Forelimb muscle (tissue), 1 donor: ENCODE data around the gene RINT1. TPM values are rescaled to one million over a fixed set of nuclear protein-coding genes. Genes with fewer than 3 reads are reported as not detected.
"Not testable (repeated sequence)": the region's sequence is repeated elsewhere in the genome, so short reads cannot be mapped to it uniquely, and the experiment has no call there.

Experiments used
- DNase-seq: peaks from one replicate; pipeline ENCODE4 v3.0.0-alpha.2; 2013; ENCODE audit warnings: low read depth
- polyA plus RNA-seq: library from polyadenylated mRNA; unstranded; fragments of 120-200 nt; gene quantifications from one replicate; pipeline ENCODE4 v1.2.1, GENCODE V29; 2013; ENCODE audit not compliant: insufficient read length

The RINT1 gene
- polyA plus RNA-seq, result 21.3 TPM

- peak; percentile 78 for DNase-seq
Measured at GRCh38 chr7:105531792-105532671, at the start of gene RINT1. Gene RINT1, plus strand, starts transcription at chr7:105532201. Its CDS starts 115 bp downstream, at chr7:105532316.

DNA sequence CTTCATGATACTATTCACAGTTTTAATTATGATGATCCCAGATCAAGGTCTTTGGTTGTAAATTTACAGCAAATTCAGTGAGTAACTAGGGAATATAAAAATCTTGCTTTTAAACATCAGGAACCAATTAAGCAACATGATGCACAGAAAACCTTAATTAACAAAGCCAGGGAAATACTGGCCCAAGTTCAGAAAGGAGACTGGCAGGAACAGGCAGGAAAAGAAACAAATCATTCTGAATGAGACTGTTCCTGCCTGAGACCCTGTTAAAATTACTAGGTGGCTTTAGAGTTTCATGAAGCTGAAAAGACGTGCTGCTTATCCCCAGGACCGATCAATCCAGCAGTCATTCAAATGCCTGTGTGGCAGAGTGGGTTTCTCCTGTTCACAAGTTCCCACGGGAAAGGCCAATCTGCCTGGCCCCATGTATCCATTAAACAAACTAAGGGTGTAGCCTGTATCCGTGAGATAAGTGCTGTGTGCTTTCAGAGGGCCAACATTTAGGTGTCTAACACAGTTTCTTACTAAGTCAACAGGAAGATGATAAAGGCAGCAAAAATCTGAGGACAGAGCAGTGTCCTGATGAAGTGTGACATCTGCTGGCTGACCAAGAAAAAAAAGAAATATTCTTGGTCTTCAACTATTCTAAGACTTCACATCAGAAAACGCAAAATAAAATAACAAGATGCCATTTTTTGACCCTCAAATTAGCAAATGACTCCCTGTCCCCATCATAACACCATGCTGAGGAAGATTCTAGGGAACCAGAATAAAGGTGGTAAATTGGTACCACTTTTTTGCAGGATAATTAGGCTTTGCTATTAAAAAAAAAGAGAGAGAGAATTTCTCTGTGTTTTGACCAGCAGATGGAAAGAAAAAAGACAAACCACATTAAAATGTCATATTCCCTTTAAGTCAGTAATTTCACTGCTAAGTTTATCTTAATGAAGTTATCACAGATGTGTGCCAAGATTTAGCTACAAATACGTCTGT, 44.1 kb upstream of the RINT1 start:
- peak; percentile 20 for DNase-seq

DNA sequence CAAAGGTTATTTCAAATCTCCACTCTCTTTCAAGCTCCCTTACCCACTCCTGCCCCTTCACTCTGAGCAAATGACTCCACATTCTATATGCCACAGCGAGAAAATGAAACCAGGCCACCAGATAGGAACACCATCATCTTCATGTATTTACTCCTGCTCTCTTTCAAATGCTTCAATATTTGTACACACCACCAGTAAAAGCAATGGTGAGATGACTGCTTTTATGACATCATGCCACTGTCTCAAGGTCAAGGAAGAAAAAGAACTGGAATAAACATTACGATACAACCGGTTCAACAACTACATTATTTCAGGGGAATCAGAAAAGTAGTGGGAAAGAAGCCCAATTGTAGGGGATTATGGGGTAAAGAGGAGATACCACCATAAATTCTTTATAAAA, 42.6 kb upstream of the RINT1 start:
- no peak for DNase-seq

DNA sequence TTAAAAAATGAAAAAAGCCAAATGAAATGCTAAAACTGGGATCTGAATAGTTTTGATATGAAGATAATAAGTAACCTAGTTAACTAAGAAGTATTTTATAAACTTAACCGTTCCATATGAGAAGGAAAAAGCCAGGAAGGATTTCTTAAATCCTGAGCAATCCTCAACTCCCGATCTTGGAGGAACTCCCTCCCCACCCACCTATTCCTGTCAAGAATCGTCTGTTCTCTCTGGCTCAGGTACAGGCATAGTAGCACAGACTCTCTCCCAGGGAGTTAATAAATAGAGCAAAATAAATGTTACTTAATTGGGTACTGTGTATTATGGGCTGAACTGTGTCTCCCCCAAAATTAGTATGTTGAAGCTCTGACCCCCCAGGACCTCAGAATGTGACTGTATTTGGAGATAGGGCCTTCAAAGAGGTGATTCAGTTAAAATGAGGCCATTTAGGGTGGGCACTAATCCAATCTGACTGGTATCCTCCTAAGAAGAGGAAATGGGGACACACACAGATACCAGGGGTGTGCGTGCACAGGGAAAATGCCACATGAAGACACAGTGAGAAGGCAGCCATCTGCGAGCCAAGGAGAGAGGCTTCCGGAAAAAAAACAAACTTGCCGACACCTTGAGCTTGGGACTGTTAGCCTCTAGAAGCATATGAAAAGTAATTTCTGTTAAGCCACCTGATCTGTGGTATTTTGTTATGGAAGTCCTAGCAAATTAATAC, 38.6 kb upstream of the RINT1 start:
- DNase-seq, result no peak

DNA sequence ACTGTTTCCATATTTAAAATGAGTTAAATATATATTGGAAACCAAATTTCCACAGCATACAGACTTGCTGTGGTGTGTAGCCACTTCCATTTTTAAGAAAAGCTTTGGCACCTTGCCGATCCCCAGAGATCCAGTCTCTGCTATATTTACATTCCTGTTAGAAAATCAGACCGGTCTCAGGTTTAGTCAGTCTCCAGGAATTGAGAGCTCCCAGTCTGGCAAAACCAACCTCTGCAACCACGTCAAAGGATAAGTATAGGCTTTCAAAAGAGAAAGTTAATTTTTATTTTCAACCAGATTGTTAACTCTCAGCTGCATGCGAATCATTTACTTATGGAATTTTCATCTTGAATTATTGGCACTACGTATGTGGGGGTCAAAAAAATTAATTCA, 38.1 kb upstream of the RINT1 start:
- DNase-seq, result no peak

GRCh38 chr7:105496521-105496920, 35.5 kb upstream of the RINT1 start:
- no peak for DNase-seq

DNA sequence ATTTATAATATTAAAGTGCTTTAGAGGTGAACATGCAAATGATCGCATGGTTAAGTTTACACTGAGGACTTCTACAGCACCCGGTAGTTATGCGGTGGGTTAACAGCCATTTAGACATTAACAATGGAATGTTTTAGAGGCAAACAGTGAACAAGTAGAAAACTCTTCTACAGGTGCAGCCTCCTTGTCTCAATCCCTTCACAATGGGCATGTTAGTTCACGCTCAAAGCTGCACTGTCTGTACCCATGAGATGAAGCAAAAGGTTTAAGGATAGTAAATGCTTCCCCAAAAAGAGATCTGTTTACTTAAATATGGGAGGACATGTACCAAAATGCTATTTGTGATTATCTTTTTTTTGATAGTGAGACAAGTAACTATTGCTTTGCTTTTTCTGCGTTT, 35.0 kb upstream of the RINT1 start:
- DNase-seq, result no peak

DNA sequence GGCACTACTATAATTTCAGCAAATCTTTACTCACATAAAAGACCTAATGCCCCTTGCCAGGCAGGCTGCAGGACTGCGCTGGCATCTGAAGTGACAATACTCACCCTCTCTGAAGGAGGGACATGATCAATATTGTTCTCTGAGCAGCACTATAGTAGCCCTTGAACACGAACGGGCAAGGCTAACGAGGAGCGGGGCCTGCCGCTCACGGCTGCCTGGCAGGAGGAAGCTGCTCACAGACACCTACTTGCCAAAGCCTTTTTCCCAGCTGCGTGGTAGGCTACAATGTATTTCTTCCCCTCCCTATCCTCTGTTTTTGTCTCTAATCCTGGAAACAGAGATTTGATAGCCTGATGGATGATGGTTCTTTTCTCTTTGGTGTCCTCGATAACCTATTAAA, 29.8 kb upstream of the RINT1 start:
- DNase-seq, result no peak

DNA sequence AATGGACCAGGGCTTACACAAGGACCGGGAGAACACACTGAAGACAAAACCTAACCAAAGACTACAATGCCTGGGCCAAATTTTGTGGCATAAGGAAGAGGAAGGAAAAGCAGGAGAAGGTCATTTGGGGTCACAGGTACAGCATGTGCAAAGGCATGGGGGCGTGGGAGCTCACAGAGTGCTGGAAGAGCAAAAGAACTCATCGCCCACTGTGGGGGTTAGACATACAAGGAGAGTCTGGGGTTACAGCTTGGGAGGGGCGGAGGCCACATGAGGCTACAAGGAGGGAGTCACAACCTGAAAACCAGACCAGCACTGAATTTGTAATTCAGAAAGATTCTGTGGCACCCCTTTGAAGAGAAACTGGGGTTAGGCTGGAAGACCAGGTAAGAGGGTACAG, 19.6 kb upstream of the RINT1 start:
- DNase-seq, result no peak

- DNase-seq, result no peak
Measured at GRCh38 chr7:105512926-105513526, 19.0 kb upstream of the RINT1 start.

DNA sequence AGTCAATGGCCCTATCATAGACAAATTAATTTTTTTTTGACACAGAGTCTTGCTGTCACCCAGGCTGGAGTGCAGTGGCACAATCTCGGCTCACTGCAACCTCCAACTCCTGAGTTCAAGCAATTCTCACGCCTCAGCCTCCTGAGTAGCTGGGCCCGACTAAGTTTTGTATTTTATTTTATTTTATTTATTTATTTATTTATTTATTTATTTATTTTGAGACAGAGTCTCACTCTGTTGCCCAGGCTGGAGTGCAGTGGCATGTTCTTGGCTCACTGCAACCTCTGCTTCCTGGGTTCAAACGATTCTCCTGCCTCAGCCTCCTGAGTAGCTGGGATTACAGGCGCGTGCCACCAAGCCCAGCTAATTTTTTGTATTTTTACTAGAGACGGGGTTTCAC, 16.4 kb upstream of the RINT1 start:
- DNase-seq, result not testable (repeated sequence)

GRCh38 chr7:105519353-105519752, 12.6 kb upstream of the RINT1 start:
- DNase-seq, result no peak

DNA sequence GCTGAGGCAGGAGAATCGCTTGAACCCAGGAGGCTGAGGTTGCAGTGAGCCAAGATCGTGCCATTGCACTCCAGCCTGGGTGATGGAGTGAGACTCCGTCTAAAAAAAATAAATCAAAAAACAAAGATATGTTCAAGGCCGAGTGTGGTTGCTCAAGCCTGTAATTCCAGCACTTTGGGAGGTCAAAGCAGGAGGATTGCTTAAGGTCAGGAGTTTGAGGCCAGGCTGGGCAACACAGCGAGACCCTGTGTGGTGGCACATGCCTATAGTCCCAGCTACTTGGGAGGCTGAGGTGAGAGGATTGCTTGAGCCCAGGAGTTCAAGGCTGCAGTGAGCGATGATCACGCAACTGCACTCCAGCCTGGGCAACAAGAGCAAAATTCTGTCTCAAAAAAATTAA, 11.4 kb upstream of the RINT1 start:
- not testable (repeated sequence) for DNase-seq

DNA sequence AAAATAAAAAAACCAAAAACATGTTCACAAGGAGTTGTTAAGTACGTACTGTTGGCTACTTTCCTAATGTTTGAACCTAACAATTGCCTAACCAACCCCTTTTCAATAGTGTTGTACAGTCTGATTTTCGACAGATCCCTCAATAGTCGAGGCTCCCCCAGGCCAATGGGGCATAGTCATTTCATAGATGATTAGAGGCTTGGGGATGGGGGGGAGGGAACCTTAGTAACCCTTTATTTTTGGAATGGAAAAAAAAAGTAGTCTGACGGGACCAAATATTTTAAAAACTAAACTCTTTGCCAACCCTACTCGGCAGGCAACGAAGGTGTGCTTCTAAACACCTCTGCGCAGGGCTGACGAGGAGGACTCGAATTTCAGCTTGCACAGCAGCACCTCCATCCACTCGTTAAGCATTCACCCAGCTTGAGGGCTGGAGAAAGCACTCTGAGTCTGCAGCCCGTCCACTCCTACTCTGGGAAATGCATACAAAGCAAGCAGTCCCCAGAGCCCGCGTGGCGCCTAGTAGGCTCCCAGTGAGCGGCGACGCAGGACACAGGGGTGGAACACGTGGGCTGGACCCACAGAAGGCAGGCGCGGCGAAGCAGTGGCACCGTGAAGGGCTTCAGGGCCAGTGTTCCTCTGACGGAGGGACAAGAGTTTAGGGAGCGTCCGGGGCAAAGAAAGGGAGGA, 10.8 kb upstream of the RINT1 start:
- DNase-seq, result no peak

DNA sequence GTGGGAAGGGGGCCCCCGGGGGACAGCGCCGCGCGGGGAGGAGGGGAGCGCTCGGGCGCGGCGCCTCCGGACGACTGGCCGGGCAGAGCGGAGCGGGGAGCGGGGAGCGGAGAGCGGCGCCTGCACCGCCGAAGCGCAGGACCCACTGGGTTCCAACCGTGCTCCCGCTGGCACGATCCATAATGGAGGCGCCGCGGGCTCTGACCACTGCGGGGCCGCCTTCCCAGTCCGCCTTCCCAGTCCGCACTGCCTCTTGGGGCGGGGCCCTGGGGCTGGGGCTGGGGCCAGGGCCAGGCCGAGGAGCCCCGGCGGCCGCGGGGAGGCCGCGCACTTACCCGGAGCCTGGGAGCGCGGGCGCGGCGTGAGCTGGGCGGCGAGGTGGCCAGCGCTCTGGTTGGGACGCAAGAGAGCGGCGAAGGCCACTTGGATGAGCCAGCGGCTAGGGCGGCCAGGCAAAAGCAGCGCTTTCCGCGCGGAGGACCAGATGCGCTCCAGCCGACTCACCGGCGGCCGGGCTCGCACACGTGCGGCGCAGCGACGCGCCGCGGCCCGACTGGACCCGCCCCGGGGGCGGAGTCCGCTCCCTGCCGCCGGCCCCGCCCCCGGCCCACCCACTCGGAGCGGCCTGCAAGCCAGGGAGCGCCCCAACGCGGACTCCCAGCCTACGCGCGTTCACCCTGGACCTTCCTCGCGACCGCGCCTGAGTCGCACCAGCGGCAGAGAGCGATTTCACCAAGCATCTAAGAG, 10.1 kb upstream of the RINT1 start, which contains the start of gene PUS7:
TSS of gene PUS7 (minus strand) at position 555 of the 747 bp plus-strand sequence. CDS start 13,759 bp downstream, outside the sequence.
- DNase-seq, result peak; percentile 78

DNA sequence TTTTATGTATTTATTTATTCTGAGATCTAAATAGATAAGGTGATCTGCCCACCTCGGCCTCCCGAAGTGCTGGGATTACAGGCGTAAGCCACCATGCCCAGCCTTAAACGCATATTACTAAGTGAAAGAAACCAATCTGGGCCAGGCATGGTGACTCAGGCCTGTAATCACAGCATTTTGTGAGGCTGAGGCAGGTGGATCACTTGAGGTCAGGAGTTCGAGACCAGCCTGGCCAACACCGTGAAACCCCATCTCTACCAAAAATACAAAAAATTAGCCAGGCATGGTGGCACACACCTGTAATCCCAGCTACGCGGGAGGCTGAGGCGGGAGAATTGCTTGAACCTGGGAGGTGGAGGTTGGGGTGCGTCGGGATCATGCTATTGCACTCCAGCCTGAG, 7.6 kb upstream of the RINT1 start:
- DNase-seq, result not testable (repeated sequence)

- no peak for DNase-seq
Measured at GRCh38 chr7:105524840-105525239, 7.2 kb upstream of the RINT1 start.

GRCh38 chr7:105527737-105528136, 4.3 kb upstream of the RINT1 start:
- DNase-seq, result not testable (repeated sequence)

DNA sequence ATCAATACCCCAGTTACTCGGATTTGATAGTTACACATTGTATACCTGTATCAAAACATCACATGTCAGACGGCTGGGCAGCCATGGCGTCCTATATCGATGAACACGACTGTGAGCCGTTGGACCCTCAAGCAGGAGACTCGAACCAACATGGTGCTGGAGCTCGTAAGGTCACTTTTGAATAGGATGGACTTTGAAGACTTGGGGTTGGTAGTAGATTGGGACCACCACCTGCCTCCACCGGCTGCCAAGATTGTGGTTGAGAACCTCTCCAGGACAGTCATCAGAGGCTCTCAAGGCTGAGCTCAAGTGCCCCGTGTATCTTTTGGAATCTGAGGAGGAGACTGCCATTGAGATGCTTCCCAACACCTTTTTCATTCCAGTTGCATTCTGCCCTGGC, 1.9 kb upstream of the RINT1 start:
- DNase-seq, result no peak

DNA sequence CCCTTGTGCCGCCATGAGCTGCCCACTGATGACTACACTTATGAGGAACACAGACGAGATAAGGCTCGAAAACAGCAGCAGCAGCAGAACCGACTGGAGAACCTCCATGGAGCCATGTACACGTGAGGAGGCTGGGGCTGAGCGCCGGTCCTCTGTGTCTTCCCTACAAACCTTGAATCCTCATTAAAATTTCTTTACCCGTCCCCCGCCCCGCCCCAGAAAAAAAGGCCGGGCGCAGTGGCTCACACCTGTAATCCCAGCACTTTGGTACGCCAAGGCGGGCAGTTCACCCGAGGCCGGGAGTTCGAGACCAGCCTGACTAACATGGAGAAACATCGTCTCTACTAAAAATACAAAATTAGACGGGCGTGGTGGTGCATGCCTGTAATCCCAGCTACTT, 1.5 kb upstream of the RINT1 start:
- DNase-seq, result no peak
